Measurements from ENCODE around the gene SMARCD1.

DNA sequence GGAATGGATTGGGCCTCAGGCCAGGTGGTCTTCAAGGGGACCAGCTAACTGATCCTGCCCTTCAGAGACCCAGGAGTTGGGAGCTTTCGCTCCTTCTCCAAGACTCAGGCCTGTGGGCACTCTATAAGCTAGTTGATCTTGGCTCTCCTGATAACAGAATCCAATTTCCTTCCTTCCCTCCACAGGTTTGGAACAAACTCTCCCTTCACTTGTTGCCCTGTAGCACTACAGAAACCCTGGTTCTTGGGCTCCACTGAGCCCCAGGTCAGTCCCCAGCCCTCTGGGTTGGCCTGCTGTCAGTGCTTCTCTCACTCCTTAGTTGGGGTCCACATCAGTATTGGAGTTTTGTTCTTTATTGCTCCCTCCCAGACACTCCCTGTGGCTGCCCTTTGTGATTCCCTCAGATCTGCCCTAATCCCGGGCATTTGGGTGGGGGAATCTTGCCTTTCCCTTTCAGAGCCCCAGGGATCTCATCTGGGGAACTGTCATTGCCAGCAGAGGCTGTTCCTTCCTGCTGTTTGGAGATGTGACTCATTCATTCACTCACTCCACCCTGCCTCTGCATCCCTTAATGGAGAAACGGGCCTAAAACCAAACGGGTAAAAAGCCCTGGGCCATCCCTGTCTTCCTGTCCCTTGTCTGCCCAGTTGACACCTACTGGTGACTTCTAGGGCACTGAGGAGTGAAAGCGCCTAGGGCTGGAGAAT is 14.3 kb downstream of the SMARCD1 start:
- TF ChIP-seq, protein P1, sequence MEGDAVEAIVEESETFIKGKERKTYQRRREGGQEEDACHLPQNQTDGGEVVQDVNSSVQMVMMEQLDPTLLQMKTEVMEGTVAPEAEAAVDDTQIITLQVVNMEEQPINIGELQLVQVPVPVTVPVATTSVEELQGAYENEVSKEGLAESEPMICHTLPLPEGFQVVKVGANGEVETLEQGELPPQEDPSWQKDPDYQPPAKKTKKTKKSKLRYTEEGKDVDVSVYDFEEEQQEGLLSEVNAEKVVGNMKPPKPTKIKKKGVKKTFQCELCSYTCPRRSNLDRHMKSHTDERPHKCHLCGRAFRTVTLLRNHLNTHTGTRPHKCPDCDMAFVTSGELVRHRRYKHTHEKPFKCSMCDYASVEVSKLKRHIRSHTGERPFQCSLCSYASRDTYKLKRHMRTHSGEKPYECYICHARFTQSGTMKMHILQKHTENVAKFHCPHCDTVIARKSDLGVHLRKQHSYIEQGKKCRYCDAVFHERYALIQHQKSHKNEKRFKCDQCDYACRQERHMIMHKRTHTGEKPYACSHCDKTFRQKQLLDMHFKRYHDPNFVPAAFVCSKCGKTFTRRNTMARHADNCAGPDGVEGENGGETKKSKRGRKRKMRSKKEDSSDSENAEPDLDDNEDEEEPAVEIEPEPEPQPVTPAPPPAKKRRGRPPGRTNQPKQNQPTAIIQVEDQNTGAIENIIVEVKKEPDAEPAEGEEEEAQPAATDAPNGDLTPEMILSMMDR (IDR thresholded peaks at IDR 0.05), result no peak
- no peak for TF ChIP-seq POLR2A (IDR thresholded peaks at IDR 0.05)

Measured in adrenal gland (tissue), 5 donors.